Effector CD4-positive, alpha-beta T cell (primary cell): ENCODE results near the gene TFPI. TPM values are rescaled to one million over a fixed set of nuclear protein-coding genes. Genes with fewer than 3 reads are reported as not detected.
"Not testable (repeated sequence)": the region's sequence is repeated elsewhere in the genome, so short reads cannot be mapped to it uniquely, and the experiment has no call there.

Experiments used
- DNase-seq: peaks from one replicate; pipeline ENCODE4 v3.0.0-alpha.2; 2020
- total RNA-seq: gene quantifications from one replicate; lab custom pipeline; 2026; lab: John Stamatoyannopoulos, UW

TFPI gene
- not detected for total RNA-seq

DNA sequence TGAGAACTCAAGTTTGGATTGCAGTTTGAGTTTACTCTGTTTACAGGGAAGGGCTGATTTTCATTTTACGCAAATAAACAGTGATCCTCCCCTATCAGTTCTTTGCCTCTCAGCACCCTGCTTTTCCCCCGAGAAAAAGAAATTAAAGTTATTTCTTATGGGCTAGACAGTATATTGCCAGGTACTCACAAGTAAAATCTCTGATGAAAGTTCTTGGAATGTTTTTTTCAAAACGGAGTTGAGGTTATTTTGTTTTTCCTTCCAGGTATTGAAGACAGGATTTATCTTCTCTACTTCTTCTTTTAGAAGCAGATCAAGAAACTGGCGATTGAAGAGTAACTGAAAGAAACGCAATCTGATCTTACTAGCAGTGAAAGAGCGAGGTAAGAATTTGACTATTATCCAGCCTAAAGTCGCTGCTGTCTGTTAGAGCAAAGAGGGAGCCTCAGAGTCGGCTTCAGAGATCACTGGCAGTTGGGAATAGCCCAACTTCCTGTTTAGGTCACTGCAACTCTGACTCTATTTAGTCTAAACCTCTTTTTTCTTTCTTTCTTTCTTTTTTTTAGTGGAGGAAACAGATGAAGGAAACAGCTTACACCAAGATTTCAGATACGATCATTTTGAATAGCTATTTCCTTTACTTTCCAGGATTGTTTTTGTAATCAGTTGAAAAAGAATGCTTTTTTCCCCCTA, at the start of gene TFPI:
TSS of gene TFPI (minus strand) at position 425 of the 693 bp plus-strand sequence. CDS start 50,667 bp downstream, outside the sequence.
- no peak for DNase-seq

- DNase-seq, result no peak
Measured at GRCh38 chr2:187594801-187595200, 40.6 kb upstream of the TFPI start.

- DNase-seq, result no peak
Measured at GRCh38 chr2:187593697-187594096, 39.5 kb upstream of the TFPI start.

- no peak for DNase-seq
Measured at GRCh38 chr2:187593098-187593497, 38.9 kb upstream of the TFPI start.

DNA sequence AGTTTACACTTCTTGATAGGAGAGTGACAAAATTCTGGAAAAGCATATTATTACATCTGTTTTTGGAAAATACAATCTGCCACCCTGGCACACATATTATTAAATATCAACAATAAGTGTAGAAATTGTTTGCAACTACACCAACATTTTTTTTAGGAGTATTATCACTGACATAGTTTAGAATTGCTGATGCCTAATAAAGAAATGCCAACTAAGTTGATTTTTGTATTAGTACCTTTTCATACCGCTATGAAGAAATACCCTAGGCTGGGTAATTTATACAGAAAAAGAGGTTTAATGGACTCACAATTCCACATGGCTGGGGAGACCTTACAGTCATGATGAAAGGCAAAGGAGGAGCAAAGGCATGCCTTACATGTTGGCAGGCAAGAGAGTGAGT, 35.9 kb upstream of the TFPI start:
- no peak for DNase-seq

DNA sequence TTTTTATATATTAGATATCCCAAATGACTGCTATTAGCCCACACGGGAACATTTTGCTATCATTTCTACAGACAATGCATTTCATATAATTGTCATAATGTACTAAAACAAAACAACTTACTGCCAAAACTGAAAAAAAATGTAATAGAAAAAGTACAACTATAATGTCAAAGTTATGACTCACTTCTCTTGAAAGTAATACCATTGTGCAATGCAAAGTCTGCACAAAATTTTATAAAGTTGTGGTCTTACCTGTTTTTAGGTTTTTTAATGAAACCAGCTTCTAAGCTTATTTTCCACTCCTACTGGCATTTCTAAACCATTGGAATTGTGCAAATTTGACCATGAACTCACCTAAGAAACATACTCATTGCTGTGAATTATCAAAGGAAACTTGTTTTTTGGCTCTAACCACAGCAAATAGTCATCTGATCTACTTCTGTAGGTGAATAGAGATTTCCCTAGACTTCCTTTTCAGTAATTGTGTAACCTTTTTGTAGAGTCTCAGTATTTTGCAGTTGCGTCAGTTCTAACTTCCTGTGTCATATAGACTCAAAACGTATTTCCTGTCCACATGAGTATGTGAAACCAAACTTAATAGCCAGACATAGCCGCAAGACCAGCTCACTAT, 31.9 kb upstream of the TFPI start:
- no peak for DNase-seq

DNA sequence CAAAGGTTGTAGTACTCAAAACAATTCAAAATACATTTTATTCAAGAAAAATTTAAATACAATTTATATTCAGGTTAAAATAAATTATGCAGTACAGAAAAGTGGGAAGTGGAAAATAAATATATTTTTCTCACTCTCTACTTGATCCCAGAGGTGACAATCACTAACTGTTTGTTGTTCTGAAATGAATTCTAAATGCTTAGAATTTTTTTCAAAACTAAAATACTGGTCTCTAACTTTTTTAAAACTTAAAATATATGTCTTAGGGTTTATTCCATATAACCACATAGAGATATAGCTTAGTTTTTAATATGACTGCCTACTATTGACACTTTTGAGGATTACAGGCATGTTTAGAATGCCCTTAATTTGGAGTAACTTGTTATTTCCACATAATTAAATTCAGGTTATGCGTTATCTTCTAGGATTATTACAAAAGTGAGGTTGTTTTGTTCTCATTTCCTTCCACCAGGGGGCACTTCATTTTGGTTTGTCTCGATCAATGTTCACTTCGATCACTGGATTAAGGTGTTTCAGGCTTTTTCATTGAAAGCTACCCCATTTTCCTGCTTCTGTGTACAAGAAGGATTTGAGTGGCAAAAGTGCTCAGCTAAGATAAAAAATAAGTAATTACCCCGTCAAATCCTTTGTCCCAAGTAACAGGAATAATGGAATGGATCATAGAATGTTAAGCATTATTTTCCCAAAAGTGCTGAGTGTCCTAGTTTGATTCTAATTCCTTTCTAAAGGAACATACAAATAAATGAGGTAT, 27.1 kb upstream of the TFPI start:
- no peak for DNase-seq

GRCh38 chr2:187580462-187581124, 26.4 kb upstream of the TFPI start:
- DNase-seq, result no peak

- DNase-seq, result no peak
Measured at GRCh38 chr2:187577310-187577709, 23.1 kb upstream of the TFPI start.

DNA sequence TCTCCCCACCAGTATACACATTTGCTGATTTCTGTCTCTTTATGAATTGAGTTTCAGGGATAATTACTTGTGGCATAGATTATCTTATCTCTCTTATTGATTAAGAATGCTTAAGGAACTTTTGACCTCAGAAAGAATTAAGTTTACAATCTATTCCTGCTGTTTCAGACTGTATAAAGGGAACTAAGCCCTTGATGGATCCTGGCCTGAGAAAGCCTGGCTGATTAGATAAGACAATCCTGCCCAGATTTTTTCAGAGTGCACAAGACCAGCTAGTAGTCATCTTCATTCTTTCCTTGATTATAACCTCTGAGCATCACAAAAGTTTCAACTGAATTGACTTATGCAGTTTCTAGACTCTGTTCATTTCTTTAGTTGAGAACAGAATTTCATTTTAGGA, 22.7 kb upstream of the TFPI start:
- no peak for DNase-seq

DNA sequence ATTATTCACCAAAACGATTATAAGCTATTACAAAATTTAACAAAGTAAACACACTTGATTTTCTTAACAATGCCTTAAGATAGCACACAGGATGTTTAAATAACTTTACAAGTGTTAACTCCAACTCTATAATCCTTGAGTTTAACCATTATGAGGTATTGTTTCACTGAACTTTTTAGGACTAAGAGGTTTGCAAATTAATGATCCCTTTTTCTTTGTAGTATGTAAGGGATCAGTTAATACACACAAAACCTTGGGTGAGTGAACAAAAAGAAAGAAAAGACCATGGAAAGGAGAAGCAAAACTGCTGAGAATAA, 21.5 kb upstream of the TFPI start:
- DNase-seq, result no peak

- no peak for DNase-seq
Measured at GRCh38 chr2:187574969-187575750, 20.9 kb upstream of the TFPI start.

DNA sequence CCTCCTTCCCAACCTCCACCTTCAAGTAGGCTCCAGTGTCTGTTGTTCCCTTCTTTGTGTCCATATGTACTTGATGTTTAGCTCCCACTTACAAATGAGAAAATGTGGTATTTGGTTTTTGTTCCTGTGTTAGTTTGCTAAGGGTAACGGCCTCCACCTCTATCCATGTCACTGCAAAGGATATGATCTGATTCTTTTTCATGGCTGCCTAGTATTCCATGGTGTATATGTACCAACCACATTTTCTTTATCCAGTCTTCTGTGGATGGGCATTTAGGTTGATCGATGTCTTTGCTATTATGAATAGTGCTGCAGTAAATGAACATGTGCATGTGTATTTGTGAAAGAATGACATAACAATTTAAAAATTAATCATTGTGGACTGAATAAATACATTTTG, 19.5 kb upstream of the TFPI start:
- DNase-seq, result no peak

GRCh38 chr2:187571996-187572395, 17.8 kb upstream of the TFPI start:
- DNase-seq, result not testable (repeated sequence)

DNA sequence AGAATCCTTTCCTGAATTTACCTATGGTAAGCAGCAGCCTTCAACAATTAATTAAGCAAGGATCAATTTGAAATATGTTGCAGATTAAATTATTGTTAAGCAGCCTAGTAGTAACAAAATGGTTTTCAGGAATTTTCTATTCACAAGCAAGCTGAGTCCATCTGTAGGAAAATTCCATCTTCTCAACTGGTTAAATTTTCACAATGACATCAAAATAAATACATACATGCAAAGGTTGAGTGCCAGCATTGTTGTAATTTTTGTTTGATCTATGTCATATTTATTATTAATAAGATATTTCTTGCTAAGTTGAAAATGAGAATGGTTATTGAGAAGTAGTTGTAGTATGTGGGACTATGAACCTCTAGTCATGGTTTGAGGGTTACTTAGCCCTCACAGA, 15.3 kb upstream of the TFPI start:
- no peak for DNase-seq

- no peak for DNase-seq
Measured at GRCh38 chr2:187569042-187569441, 14.8 kb upstream of the TFPI start.

DNA sequence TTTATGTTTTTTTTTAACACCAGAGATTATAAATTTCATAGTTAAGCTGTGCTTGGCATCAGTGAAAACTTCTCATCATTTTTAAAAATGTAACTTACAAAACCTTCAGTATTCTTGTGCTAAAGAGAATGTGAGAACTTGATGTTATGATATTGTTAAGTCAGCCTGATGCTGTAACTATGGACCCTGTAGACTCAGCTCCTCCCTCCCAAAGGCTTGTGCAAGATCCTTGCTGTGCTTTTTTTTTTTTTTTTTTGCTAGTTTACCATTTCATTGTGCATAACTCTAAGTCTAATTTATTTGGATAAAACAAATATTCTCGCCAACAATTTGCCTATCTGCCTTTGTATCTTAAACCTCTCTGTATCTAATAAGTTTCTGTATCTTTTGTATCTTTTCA, 12.9 kb upstream of the TFPI start:
- no peak for DNase-seq

DNA sequence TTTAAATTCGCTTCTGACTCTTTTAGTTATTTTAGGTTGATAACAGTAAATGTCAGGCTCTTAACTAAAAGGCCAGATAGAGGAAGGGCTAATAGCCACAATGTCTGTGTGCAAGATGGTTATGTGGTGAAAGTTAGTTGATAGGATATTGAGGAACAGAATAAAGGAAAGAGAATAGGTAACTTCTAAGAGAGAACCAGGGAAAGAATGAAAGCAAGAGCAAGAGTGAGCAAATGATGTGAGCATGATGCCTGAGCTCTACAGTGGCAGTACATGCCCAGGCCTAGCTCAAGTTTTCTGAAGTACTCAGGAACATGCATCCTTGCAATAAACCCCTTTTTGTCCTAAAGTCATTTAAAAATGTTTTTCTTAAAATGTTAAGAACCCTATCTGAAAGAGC, 12.5 kb upstream of the TFPI start:
- DNase-seq, result no peak

DNA sequence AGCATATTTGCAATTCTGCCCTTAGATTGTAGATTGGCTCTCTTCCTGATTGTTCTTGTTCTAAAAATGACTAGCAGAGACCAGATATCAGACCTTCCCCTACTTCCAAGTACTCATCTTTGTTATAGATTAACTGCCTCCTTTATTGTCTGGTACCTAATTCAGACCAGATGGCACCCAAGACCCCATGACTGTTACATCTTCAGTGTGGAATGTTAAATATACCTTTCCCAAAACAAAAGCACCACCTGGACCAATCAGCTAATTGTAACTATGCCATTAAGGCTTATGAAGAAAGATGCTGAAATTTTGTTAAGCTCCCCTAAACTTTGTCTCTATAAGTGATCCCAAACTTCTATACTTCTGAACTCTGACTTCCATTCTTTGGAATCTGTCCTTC, 12.0 kb upstream of the TFPI start:
- DNase-seq, result no peak

DNA sequence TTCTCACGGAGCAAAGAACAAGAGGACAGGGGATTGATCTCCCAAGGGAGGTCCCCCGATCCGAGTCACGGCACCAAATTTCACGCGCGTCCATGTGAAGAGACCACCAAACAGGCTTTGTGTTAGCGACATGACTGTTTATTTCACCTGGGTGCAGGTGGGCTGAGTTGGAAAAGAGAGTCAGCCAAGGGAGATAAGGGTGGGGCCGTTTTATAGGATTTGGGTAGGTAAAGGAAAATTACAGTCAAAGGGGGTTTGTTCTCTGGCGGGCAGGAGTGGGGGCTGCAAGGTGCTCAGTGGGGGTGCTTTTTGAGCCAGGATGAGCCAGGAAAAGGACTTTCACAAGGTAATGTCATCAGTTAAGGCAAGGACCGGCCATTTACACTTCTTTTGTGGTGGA, 11.4 kb upstream of the TFPI start:
- not testable (repeated sequence) for DNase-seq

DNA sequence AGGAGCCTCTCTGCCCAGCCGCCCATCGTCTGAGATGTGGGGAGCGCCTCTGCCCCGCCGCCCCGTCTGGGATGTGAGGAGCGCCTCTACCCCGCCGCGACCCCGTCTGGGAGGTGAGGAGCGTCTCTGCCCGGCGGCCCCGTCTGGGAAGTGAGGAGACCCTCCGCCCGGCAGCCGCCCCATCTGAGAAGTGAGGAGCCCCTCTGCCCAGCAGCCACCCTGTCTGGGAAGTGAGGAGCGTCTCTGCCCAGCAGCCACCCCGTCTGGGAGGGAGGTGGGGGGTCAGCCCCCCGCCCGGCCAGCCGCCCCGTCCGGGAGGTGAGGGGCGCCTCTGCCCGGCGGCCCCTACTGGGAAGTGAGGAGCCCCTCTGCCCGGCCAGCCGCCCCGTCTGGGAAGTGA, 2.3 kb upstream of the TFPI start:
- not testable (repeated sequence) for DNase-seq

GRCh38 chr2:187554704-187555082, 458 bp upstream of the TFPI start:
- no peak for DNase-seq
